ENCODE results near the gene S100P. TPM values are rescaled to one million over a fixed set of nuclear protein-coding genes. Genes with fewer than 3 reads are reported as not detected.

Gene S100P
- total and polyA plus RNA-seq, 4 donors = 0.42 to 3.1 (median 2.3) TPM

GRCh38 chr4:6716958-6717655 is 23.4 kb downstream of the S100P start:
- H3K9ac ChIP-seq (ENCODE audit: low read depth in 1 of 2, low read length in 2 of 2) = peak overlapping the region; percentile 72 to 91
- H3K27me3 ChIP-seq (ENCODE audit: control insufficient read depth in 4 of 4, insufficient read depth in 4 of 4, low read length in 3 of 4) = no peaks in the 10 kb centered on the region
- peak overlapping the region; percentile 82 to 93 for H3K27ac ChIP-seq (ENCODE audit: low read depth in 1 of 2, low read length in 2 of 2)
- WGBS = 25% methylated on average over 7 of the region's 7 CpGs
- peak overlapping the region; percentile 76 to 94 (median 84) for H3K4me3 ChIP-seq (ENCODE audit: low read depth in 1 of 3, low read length in 3 of 3)
- H3K36me3 ChIP-seq (ENCODE audit: control insufficient read depth in 4 of 4, insufficient read depth in 3 of 4, low read depth in 1 of 4, low read length in 3 of 4) = no peaks in the 10 kb centered on the region
- DNase-seq (ENCODE audit: low spot score) = no peak
- H3K4me1 ChIP-seq (ENCODE audit: control insufficient read depth in 4 of 4, insufficient read depth in 4 of 4, low read length in 3 of 4) = peaks cover 0 to 26% (median 15%) of the 10 kb centered on the region in 4 donors
- H3K9me3 ChIP-seq (ENCODE audit: control insufficient read depth in 4 of 4, low read length in 3 of 4) = no peaks in the 10 kb centered on the region
- no peak for TF ChIP-seq ATF3 (IDR thresholded peaks at IDR 0.05)
- TF ChIP-seq ZBTB33 (IDR thresholded peaks at IDR 0.05) = no peak
- TF ChIP-seq FOXA1 (IDR thresholded peaks at IDR 0.05) = no peak
- TF ChIP-seq EGR1 (IDR thresholded peaks at IDR 0.05; ENCODE audit: low read depth in 2 of 2) = no peak
- TF ChIP-seq HNF4G (IDR thresholded peaks at IDR 0.05) = no peak
- no peak for TF ChIP-seq SP1 (IDR thresholded peaks at IDR 0.05)
- no peak for TF ChIP-seq MAX (IDR thresholded peaks at IDR 0.05)
- TF ChIP-seq JUND (IDR thresholded peaks at IDR 0.05) = no peak
- TF ChIP-seq NR2F2 (IDR thresholded peaks at IDR 0.05) = no peak
- TF ChIP-seq TAF1 (conservative IDR thresholded peaks at IDR 0.05) = no peak

GRCh38 chr4:6718932-6719610 is 25.4 kb downstream of the S100P start:
- Histone ChIP-seq H3K4me3 (ENCODE audit: low read depth in 1 of 3, low read length in 3 of 3) (no peak overlapping the region), H3K36me3 (ENCODE audit: control insufficient read depth in 4 of 4, insufficient read depth in 3 of 4, low read depth in 1 of 4, low read length in 3 of 4) (no peaks in the 10 kb centered on the region), H3K4me1 (ENCODE audit: control insufficient read depth in 4 of 4, insufficient read depth in 4 of 4, low read length in 3 of 4) (peaks cover 0 to 26% (median 15%) of the 10 kb centered on the region in 4 donors), H3K9ac (ENCODE audit: low read depth in 1 of 2, low read length in 2 of 2) (no peak overlapping the region), H3K27me3 (ENCODE audit: control insufficient read depth in 4 of 4, insufficient read depth in 4 of 4, low read length in 3 of 4) (no peaks in the 10 kb centered on the region), H3K9me3 (ENCODE audit: control insufficient read depth in 4 of 4, low read length in 3 of 4) (no peaks in the 10 kb centered on the region), H3K27ac (ENCODE audit: low read depth in 1 of 2, low read length in 2 of 2) (no peak overlapping the region)
- 88% methylated on average over 7 of the region's 7 CpGs for WGBS
- TF ChIP-seq ATF3 (IDR thresholded peaks at IDR 0.05) = no peak
- TF ChIP-seq SP1 (IDR thresholded peaks at IDR 0.05) = no peak
- no peak for TF ChIP-seq ZBTB33 (IDR thresholded peaks at IDR 0.05)
- no peak for TF ChIP-seq NR2F2 (IDR thresholded peaks at IDR 0.05)
- DNase-seq (ENCODE audit: low spot score) = no peak

All from liver (tissue), 9 donors.